GM23338 (cell line): Measurements from ENCODE around the gene STRN4. TPM values are rescaled to one million over a fixed set of nuclear protein-coding genes. Genes with fewer than 3 reads are reported as not detected.

Experiments used
- ATAC-seq: fragments of 200-7000 bp; cut with Tn5 transposase; 3 replicates; pipeline ENCODE4 v1.9.1; 2020
- DNase-seq: peaks from one replicate; pipeline ENCODE4 v3.0.0-alpha.2; 2015; ENCODE audit warnings: low spot score
- H2AFZ ChIP-seq: fragments of 200-600 bp; sonication (generic); 2 replicates; pipeline ENCODE4 v1.8.0; 2016; ENCODE audit warnings: antibody characterized with exemption, mild to moderate bottlenecking, moderate library complexity
- H3F3A ChIP-seq: fragments of 200-600 bp; sonication (generic); replicated peaks from 2 replicates; pipeline ENCODE4 v1.8.0; 2017; ENCODE audit warnings: antibody characterized with exemption, mixed run types, low read depth
- H3K27ac ChIP-seq: fragments of 200-600 bp; sonication (generic); 2 replicates; pipeline ENCODE4 v1.6.1; 2016; ENCODE audit warnings: low read depth
- H3K27me3 ChIP-seq: fragments of 200-600 bp; sonication (generic); 2 replicates; pipeline ENCODE4 v1.8.0; 2016; ENCODE audit warnings: mild to moderate bottlenecking, mixed run types, moderate library complexity; ENCODE audit not compliant: insufficient read depth
- H3K36me3 ChIP-seq: fragments of 200-600 bp; sonication (generic); 2 replicates; pipeline ENCODE4 v1.8.0; 2016; ENCODE audit warnings: mild to moderate bottlenecking; ENCODE audit not compliant: insufficient read depth
- H3K4me1 ChIP-seq: fragments of 200-600 bp; sonication (generic); 2 replicates; pipeline ENCODE4 v1.8.0; 2016; ENCODE audit warnings: mild to moderate bottlenecking, moderate library complexity; ENCODE audit not compliant: insufficient read depth
- H3K4me2 ChIP-seq: fragments of 200-600 bp; sonication (generic); 2 replicates; pipeline ENCODE4 v1.7.1; 2017; ENCODE audit warnings: mixed run types
- H3K4me3 ChIP-seq: fragments of 200-600 bp; sonication (generic); 2 replicates; pipeline ENCODE4 v1.6.1; 2016; ENCODE audit warnings: mixed run types
- H3K79me2 ChIP-seq: fragments of 200-600 bp; sonication (generic); replicated peaks from 2 replicates; pipeline ENCODE4 v1.8.0; 2017; ENCODE audit warnings: mild to moderate bottlenecking; ENCODE audit not compliant: insufficient read depth
- H3K9me2 ChIP-seq: fragments of 200-600 bp; sonication (generic); 2 replicates; pipeline ENCODE4 v1.8.0; 2017; ENCODE audit not compliant: insufficient read depth
- H4K20me1 ChIP-seq: fragments of 200-600 bp; sonication (generic); replicated peaks from 2 replicates; pipeline ENCODE4 v1.8.0; 2017; ENCODE audit warnings: mild to moderate bottlenecking; ENCODE audit not compliant: insufficient read depth
- H3K27ac Mint-ChIP-seq: 2 replicates; pipeline ENCODE4 v1.8.0; 2020; ENCODE audit warnings: inconsistent platforms, mild to moderate bottlenecking, moderate library complexity, mixed read lengths
- H3K27me3 Mint-ChIP-seq: 3 replicates; pipeline ENCODE4 v1.8.0; 2022; ENCODE audit warnings: low read depth, mild to moderate bottlenecking, moderate library complexity, mixed read lengths, inconsistent platforms; ENCODE audit not compliant: insufficient read depth, poor library complexity
- H3K36me3 Mint-ChIP-seq: 3 replicates; pipeline ENCODE4 v1.8.0; 2021; ENCODE audit warnings: low read depth, mild to moderate bottlenecking, inconsistent platforms, moderate library complexity, mixed read lengths
- H3K4me1 Mint-ChIP-seq: 3 replicates; pipeline ENCODE4 v1.8.0; 2020; ENCODE audit warnings: mild to moderate bottlenecking, inconsistent platforms, mixed read lengths
- H3K4me3 Mint-ChIP-seq: 3 replicates; pipeline ENCODE4 v1.8.0; 2021; ENCODE audit warnings: moderate library complexity, mild to moderate bottlenecking, inconsistent platforms, mixed read lengths
- H3K9me3 Mint-ChIP-seq: 3 replicates; pipeline ENCODE4 v1.8.0; 2020; ENCODE audit warnings: moderate library complexity, mild to moderate bottlenecking, inconsistent platforms, mixed read lengths
- CREB1 ChIP-seq: fragments of 250-450 bp; sonication (Bioruptor Pico); IDR thresholded peaks from 2 replicates; pipeline ENCODE4 v1.5.0; 2020; ENCODE audit warnings: low read depth, mild to moderate bottlenecking, moderate library complexity
- CTCF ChIP-seq, 2 experiments: fragments of 200-600 bp in 1 of 2; sonication (generic) in 1 of 2; conservative IDR thresholded peaks; 2 replicates each; pipeline versions ENCODE4 v1.5.1 to v1.6.1; 2016 to 2017; ENCODE audit warnings: antibody characterized with exemption in 2 of 2, low read depth in 2 of 2, mild to moderate bottlenecking in 2 of 2, moderate library complexity in 1 of 2
- EZH2 ChIP-seq: fragments of 200-600 bp; sonication (generic); IDR thresholded peaks from one replicate; pipeline ENCODE4 v1.8.0; 2017; ENCODE audit warnings: antibody characterized with exemption, mild to moderate bottlenecking, low read depth; ENCODE audit not compliant: unreplicated experiment
- EZH2phosphoT487 ChIP-seq: fragments of 200-600 bp; sonication (generic); IDR thresholded peaks from one replicate; pipeline ENCODE4 v1.8.1; 2018; ENCODE audit warnings: antibody characterized with exemption; ENCODE audit not compliant: unreplicated experiment
- JUNB ChIP-seq: IDR thresholded peaks from one replicate; pipeline ENCODE4 v1.6.1; 2016; ENCODE audit warnings: antibody characterized with exemption; ENCODE audit not compliant: unreplicated experiment
- NANOG ChIP-seq: IDR thresholded peaks from 2 replicates; pipeline ENCODE4 v1.6.1; 2016; ENCODE audit warnings: antibody characterized with exemption, borderline replicate concordance
- POLR2AphosphoS5 ChIP-seq: IDR thresholded peaks from 2 replicates; pipeline ENCODE4 v1.6.1; 2016; ENCODE audit warnings: antibody characterized with exemption, low read depth
- STAT1 ChIP-seq: IDR thresholded peaks from one replicate; pipeline ENCODE4 v1.6.1; 2016; ENCODE audit warnings: antibody characterized with exemption; ENCODE audit not compliant: unreplicated experiment
- ZNF114 ChIP-seq: fragments of 250-450 bp; sonication (Bioruptor Pico); IDR thresholded peaks from 2 replicates; pipeline ENCODE4 v1.5.0; 2020; ENCODE audit warnings: mild to moderate bottlenecking, moderate library complexity
- ZNF331 ChIP-seq: fragments of 250-450 bp; sonication (Bioruptor Pico); IDR thresholded peaks from 2 replicates; pipeline ENCODE4 v1.5.0; 2020; ENCODE audit warnings: low read depth, mild to moderate bottlenecking, moderate library complexity
- ZNF462 ChIP-seq: fragments of 250-450 bp; sonication (Bioruptor Pico); IDR thresholded peaks from 2 replicates; pipeline ENCODE4 v1.5.0; 2020; ENCODE audit warnings: mild to moderate bottlenecking, moderate library complexity
- polyA plus RNA-seq: library from polyadenylated mRNA; unstranded; fragments of >200 nt; fragmentation: Nextera tagmentation; extraction: Ambion mirVana; gene quantifications from 2 replicates; pipeline ENCODE4 v1.2.1, GENCODE V29; 2016
- total RNA-seq: library from RNA; depleted of rRNA; stranded (reverse); fragments of >200 nt; shearing (Covaris generic); gene quantifications from 2 replicates; pipeline ENCODE4 v1.2.3, GENCODE V29; 2014

The STRN4 gene
- total and polyA plus RNA-seq, 2 experiments from 2014 or later, result 62.1 to 140 TPM

GRCh38 chr19:46737298-46737654 lies 9.0 kb downstream of the STRN4 start (continued):
- TF ChIP-seq ZNF462 (CRISPR knock-in tag) (no peak), EZH2 (no peak)

GRCh38 chr19:46736531-46737297 lies 9.5 kb downstream of the STRN4 start:
- Histone ChIP-seq H3K36me3 (peaks cover 32% of the 10 kb centered on the region), H3K4me3 (no peak overlapping the region), H3K4me1 (peaks cover 2% of the 10 kb centered on the region; the same call in 1 of the 2 replicates), H3K27me3 (no peaks in the 10 kb centered on the region), H3F3A (no peaks in the 10 kb centered on the region; the same call in 1 of the 2 replicates), H3K79me2 (peaks cover 74% of the 10 kb centered on the region), H4K20me1 (peaks cover 52% of the 10 kb centered on the region; the same call in 1 of the 2 replicates), H3K4me2 (no peak overlapping the region), H2AFZ (no peak overlapping the region), H3K9me2 (no peaks in the 10 kb centered on the region), H3K27ac (0 out of 2 replicates have a peak overlapping the region, but pooled peaks have one; percentile 32)
- H3K4me3 Mint-ChIP-seq, result no peak overlapping the region
- H3K4me1 Mint-ChIP-seq, result peaks cover 16% of the 10 kb centered on the region
- H3K27ac Mint-ChIP-seq, result no peak overlapping the region
- peaks cover 71% of the 10 kb centered on the region for H3K36me3 Mint-ChIP-seq
- ATAC-seq (peak; percentile 32; the same call in 2 of the 3 replicates), DNase-seq (no peak)
- no peaks in the 10 kb centered on the region; the same call in 2 of the 3 replicates for H3K9me3 Mint-ChIP-seq
- H3K27me3 Mint-ChIP-seq, result peaks cover 9% of the 10 kb centered on the region
- TF ChIP-seq EZH2phosphoT487 (no peak), ZNF331 (CRISPR knock-in tag) (no peak), ZNF114 (no peak), CREB1 (no peak), EZH2 (no peak), CTCF (conservative IDR thresholded peaks at IDR 0.05; ENCODE audit: low read depth in 2 of 2) (no peak), JUNB (no peak), STAT1 (no peak), POLR2AphosphoS5 (no peak), NANOG (no peak)
